Adrenal gland (tissue), 5 donors: ENCODE data around the gene TAPBPL.

Experiments used
- POLR2A ChIP-seq, 2 donors: fragments of 450-650 bp; IDR thresholded peaks; one replicate each; pipeline ENCODE4 v1.6.1; 2017; ENCODE audit warnings: antibody characterized with exemption in 2 of 2, mild to moderate bottlenecking in 2 of 2, moderate library complexity in 1 of 2
- TF ChIP-seq, protein P1 (sequence below), 6 experiments: fragments of 450-650 bp in 4 of 6; fragments of 200-600 bp in 2 of 6; sonication (generic) in 1 of 6; IDR thresholded peaks; 1 replicate in 5 of 6; 2 replicates in 1 of 6; pipeline versions ENCODE4 v1.5.1 to v1.8.0; 2016 to 2021; ENCODE audit warnings: antibody characterized with exemption in 6 of 6, mild to moderate bottlenecking in 2 of 6, moderate library complexity in 1 of 6
- donor health status: DM: no; HTN: no; CAD: no.

DNA sequence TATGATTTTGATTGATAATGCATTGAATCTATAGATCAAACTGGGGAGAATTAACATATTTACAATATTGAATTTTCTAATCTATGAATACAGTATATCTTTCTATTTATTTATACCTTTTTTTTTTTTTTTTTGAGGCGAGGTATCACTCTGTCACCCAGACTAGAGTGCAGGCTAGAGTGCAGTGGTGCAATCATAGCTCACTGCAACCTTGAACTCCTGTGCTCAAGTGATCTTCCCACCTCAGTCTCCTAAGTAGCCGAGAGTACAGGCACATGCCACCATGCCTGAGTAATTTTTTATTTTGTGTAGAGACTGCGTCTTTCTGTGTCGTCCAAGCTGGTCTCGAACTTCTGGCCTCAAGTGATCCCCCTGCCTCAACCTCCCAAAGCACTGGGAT is 47.5 kb upstream of the TAPBPL start:
- TF ChIP-seq, protein P1, sequence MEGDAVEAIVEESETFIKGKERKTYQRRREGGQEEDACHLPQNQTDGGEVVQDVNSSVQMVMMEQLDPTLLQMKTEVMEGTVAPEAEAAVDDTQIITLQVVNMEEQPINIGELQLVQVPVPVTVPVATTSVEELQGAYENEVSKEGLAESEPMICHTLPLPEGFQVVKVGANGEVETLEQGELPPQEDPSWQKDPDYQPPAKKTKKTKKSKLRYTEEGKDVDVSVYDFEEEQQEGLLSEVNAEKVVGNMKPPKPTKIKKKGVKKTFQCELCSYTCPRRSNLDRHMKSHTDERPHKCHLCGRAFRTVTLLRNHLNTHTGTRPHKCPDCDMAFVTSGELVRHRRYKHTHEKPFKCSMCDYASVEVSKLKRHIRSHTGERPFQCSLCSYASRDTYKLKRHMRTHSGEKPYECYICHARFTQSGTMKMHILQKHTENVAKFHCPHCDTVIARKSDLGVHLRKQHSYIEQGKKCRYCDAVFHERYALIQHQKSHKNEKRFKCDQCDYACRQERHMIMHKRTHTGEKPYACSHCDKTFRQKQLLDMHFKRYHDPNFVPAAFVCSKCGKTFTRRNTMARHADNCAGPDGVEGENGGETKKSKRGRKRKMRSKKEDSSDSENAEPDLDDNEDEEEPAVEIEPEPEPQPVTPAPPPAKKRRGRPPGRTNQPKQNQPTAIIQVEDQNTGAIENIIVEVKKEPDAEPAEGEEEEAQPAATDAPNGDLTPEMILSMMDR (IDR thresholded peaks at IDR 0.05), result no peak
- TF ChIP-seq POLR2A (IDR thresholded peaks at IDR 0.05), result no peak
